Upper lobe of right lung (tissue), 1 donor: Measurements from ENCODE around the gene CDKAL1. TPM values are rescaled to one million over a fixed set of nuclear protein-coding genes. Genes with fewer than 3 reads are reported as not detected.

ENCODE experiments used
- ATAC-seq: fragments of 200-7000 bp; cut with Tn5 transposase; one replicate; pipeline ENCODE4 v1.9.1; 2020; ENCODE audit warnings: mild to moderate bottlenecking, moderate library complexity
- DNase-seq: peaks from one replicate; pipeline ENCODE4 v3.0.0-alpha.2; 2020
- H3K27ac ChIP-seq: fragments of 200-600 bp; one replicate; pipeline ENCODE4 v1.8.0; 2022
- H3K27me3 ChIP-seq: fragments of 200-600 bp; one replicate; pipeline ENCODE4 v1.8.0; 2022; ENCODE audit warnings: mild to moderate bottlenecking
- H3K36me3 ChIP-seq: fragments of 200-600 bp; one replicate; pipeline ENCODE4 v1.8.0; 2022
- H3K4me1 ChIP-seq: fragments of 200-600 bp; one replicate; pipeline ENCODE4 v1.8.0; 2022
- H3K4me3 ChIP-seq: fragments of 200-600 bp; one replicate; pipeline ENCODE4 v1.8.0; 2022; ENCODE audit warnings: mild to moderate bottlenecking
- H3K9me3 ChIP-seq: fragments of 200-600 bp; one replicate; pipeline ENCODE4 v1.8.0; 2022
- CTCF ChIP-seq: fragments of 200-600 bp; IDR thresholded peaks from one replicate; pipeline ENCODE4 v1.8.0; 2022; ENCODE audit warnings: antibody characterized with exemption
- intact Hi-C: fragments of 100-400 bp; cut with DNase I; formaldehyde crosslinking; loops from one replicate; pipeline ENCODE4 v1.11.0; 2022
- total RNA-seq: library from RNA; stranded (reverse); fragmentation: NEBNext Ultra II Directional; extraction: Animal tissue kit (Norgen Biotek cat#: 25700); gene quantifications from one replicate; pipeline ENCODE4 v1.2.1, GENCODE V29; 2021
- donor health status: DM: no; HTN: yes; CAD: no; lungs with severe emphysema.

The CDKAL1 gene
- total RNA-seq, 1 donor from 2014 or later, result 16.0 TPM

GRCh38 chr6:21107796-21108195, 573.5 kb downstream of the CDKAL1 start:
- intact Hi-C loops, result no loop called here
- H3K27me3 ChIP-seq, result no peaks in the 10 kb centered on the region

GRCh38 chr6:21109391-21110178, 575.3 kb downstream of the CDKAL1 start:
- DNase-seq (no peak), ATAC-seq (no peak)
- no peaks in the 10 kb centered on the region for H3K27me3 ChIP-seq
- H3K36me3 ChIP-seq, result no peaks in the 10 kb centered on the region
- H3K27ac ChIP-seq, result no peak overlapping the region
- TF ChIP-seq CTCF, result no peak
- no peaks in the 10 kb centered on the region for H3K9me3 ChIP-seq
- H3K4me3 ChIP-seq, result no peak overlapping the region
- intact Hi-C loops, result no loop called here
- H3K4me1 ChIP-seq, result peaks cover 14% of the 10 kb centered on the region

More at GRCh38 chr6:21107796-21108195, 573.5 kb downstream of the CDKAL1 start:
- no peak overlapping the region for H3K4me3 ChIP-seq
- H3K27ac ChIP-seq, result no peak overlapping the region
- ATAC-seq (no peak), DNase-seq (no peak)
- TF ChIP-seq CTCF, result no peak
- no peaks in the 10 kb centered on the region for H3K36me3 ChIP-seq
- no peaks in the 10 kb centered on the region for H3K9me3 ChIP-seq
- H3K4me1 ChIP-seq, result peaks cover 17% of the 10 kb centered on the region

- intact Hi-C loops, result no loop called here
- Histone ChIP-seq H3K4me1 (peaks cover 14% of the 10 kb centered on the region), H3K4me3 (no peak overlapping the region), H3K27me3 (no peaks in the 10 kb centered on the region), H3K9me3 (no peaks in the 10 kb centered on the region), H3K36me3 (no peaks in the 10 kb centered on the region), H3K27ac (no peak overlapping the region)
- TF ChIP-seq CTCF, result no peak
- ATAC-seq (no peak), DNase-seq (no peak)
Observed at GRCh38 chr6:21110684-21111083, 576.4 kb downstream of the CDKAL1 start.

GRCh38 chr6:21111093-21111725, 577.0 kb downstream of the CDKAL1 start:
- no peaks in the 10 kb centered on the region for H3K9me3 ChIP-seq
- H3K27ac ChIP-seq, result no peak overlapping the region
- no peaks in the 10 kb centered on the region for H3K36me3 ChIP-seq
- DNase-seq (no peak), ATAC-seq (no peak)
- TF ChIP-seq CTCF, result no peak
- H3K4me1 ChIP-seq, result peaks cover 14% of the 10 kb centered on the region
- no peak overlapping the region for H3K4me3 ChIP-seq
- intact Hi-C loops, result no loop called here
- no peaks in the 10 kb centered on the region for H3K27me3 ChIP-seq

GRCh38 chr6:21115111-21115510, 580.9 kb downstream of the CDKAL1 start:
- intact Hi-C loops, result no loop called here
- ATAC-seq (no peak), DNase-seq (no peak)
- Histone ChIP-seq H3K4me3 (no peak overlapping the region), H3K4me1 (peaks cover 4% of the 10 kb centered on the region), H3K27me3 (no peaks in the 10 kb centered on the region), H3K27ac (no peak overlapping the region), H3K9me3 (no peaks in the 10 kb centered on the region), H3K36me3 (no peaks in the 10 kb centered on the region)
- TF ChIP-seq CTCF, result no peak
